Measurements from ENCODE around the gene KNDC1. TPM values are rescaled to one million over a fixed set of nuclear protein-coding genes. Genes with fewer than 3 reads are reported as not detected.
"Not testable (repeated sequence)": the region's sequence is repeated elsewhere in the genome, so short reads cannot be mapped to it uniquely, and the experiment has no call there.

KNDC1 gene, protein sequence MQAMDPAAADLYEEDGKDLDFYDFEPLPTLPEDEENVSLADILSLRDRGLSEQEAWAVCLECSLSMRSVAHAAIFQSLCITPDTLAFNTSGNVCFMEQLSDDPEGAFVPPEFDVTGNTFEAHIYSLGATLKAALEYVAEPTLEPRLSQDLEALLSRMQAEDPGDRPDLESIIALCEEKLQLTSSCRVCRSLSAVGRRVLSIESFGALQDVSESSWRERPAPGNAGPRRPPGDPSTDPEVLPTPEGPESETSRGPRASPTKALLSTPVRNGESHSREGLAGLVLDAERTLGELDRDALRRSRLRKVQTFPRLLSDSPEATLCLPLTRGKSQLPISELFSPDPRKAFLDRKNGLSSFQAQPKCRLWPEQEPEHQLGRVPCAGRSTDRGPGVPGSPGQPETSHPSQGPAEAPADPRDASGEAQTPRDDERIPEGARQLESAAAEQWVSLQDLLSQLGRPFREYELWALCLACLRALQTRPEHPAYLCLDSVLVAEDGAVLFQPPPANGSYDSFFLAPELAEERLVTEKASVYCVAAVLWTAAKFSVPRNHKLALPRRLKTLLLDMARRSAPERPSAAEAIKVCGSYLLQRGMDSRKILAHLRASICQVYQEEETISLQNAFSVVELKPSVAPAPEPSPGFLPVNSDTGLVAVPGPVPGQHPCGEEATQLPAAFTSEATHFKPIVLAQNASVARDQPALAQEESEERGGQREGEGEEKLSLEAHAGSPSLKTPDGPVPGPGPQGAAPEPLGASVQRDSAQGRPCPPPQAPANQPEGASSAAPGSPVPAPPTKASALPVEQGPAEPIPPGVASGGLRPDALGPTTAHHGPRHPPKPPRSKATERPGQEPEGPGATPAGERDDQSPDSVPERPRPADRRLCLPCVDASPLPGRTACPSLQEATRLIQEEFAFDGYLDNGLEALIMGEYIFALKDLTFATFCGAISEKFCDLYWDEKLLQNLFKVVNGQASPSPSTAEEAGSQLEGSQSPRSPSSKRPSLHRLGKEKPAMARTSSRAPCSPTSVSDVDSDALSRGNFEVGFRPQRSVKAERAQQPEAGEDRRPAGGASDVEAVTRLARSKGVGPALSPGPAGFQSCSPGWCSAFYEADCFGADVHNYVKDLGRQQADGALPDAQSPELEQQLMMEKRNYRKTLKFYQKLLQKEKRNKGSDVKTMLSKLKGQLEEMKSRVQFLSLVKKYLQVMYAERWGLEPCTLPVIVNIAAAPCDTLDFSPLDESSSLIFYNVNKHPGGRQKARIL (N-terminal part only)
- total RNA-seq: 0.25 TPM in 1 of 2 replicates, not detected in the other

DNA sequence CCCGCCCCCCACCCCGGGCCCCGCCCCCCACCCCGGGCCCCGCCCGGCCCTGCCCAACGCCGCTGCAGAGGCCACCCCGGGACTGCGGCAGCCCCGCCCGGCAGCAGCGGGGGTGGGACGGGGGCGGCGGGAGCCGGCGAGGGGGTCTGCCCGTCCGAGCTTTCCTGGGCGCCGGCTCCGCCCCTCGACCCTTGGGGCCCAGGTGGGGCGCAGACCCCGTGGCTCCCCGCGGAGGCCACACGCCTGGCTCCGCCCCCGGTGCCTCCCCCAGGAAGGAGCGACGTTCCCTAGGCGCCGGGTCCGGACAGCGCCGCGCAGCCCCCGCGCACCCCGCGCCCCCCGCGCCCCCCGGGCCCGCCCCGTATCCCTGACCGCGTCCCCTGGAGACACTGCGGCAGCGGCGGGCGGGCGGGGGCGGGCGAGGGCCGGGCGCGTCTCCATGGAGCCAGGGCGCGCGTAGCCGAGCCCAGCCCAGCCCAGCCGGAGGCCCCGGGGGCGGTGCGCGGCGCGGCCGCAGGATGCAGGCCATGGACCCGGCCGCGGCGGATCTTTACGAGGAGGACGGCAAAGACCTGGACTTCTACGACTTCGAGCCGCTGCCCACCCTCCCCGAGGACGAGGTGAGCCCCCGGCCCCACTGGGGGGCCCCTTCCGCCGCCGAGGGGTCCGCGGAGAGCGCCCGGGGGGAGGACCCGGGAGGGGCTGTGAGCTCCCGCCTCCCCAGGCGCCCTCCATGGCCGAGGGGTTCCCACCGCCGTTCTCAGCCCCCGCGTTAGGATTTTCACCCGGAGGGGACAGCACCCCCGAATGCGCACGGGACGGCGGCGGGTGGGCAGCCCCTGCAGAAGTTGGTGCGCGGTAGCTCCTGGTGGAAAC is at the start of gene KNDC1:
TSS of gene KNDC1 (plus strand) at position 270 of the 876 bp plus-strand sequence. CDS start at position 519, 249 bp downstream.
- DNase-seq (ENCODE audit: low read depth): no peak

DNA sequence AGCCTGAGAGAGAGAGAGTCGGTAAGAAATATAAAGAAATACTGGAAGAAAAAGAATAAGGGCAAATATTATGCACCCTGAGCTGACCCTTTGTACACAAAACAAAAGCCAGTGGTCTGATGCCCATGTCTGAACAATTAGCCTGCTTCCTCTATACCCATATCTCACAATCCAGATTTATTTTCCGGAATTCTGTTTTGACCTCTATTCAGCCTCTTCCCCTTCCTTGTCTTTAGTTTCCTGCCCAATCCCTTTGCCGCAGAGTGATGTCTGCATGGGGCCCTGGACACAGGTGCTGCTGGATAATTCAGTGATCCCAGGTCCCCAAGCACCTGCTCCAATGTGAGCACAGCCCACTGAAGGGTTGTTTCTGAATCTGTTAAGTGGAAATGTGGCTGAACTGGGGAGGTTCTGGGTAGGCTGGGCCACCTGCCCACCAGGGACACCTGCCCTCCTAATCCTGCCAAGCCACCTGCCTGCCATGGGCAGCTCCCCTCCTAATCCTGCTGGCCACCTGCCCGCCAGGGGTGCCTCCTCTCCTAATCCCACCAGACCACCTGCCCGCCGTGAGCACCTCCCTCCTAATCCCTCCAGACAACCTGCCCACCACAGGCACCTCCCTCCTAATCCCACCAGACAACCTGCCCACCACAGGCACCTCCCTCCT is 49.3 kb upstream of the KNDC1 start:
- no peak for DNase-seq (ENCODE audit: low read depth)

DNA sequence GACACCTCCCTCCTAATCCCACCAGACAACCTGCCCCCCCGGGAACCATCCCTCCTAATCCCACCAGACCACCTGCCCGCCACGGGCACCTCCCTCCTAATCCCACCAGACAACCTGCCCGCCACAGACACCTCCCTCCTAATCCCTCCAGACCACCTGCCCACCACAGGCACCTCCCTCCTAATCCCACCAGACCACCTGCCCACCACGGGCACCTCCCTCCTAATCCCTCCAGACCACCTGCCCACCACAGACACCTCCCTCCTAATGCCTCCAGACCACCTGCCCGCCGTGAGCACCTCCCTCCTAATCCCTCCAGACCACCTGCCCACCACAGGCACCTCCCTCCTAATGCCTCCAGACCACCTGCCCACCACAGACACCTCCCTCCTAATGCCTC is 48.4 kb upstream of the KNDC1 start:
- DNase-seq (ENCODE audit: low read depth): not testable (repeated sequence)

- DNase-seq (ENCODE audit: low read depth): no peak
Observed at GRCh38 chr10:133113146-133113830, 46.7 kb upstream of the KNDC1 start.

GRCh38 chr10:133113847-133114246 is 46.2 kb upstream of the KNDC1 start:
- no peak for DNase-seq (ENCODE audit: low read depth)

- DNase-seq (ENCODE audit: low read depth): no peak
Observed at GRCh38 chr10:133114251-133114650, 45.8 kb upstream of the KNDC1 start.

GRCh38 chr10:133114726-133115452 is 45.1 kb upstream of the KNDC1 start:
- DNase-seq (ENCODE audit: low read depth): no peak

DNA sequence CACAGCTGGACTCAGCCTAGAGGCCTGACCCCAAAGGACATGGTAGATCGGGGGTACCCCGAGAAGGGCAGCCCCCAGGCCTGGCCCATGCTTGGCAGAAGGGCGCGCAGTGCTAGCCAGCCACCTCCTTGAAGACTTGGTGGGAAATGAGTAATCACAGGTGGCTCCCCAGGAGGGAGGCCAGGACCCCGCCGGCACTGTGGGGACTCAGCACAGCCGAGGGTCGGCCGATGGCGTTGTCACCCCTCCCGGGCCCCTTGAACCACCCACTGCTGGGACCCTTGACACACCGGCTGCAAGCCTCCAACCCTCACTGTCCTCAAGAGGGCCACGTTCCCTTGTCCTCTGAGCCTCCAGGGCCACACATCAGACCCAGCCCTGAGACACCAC is 44.6 kb upstream of the KNDC1 start:
- no peak for DNase-seq (ENCODE audit: low read depth)

GRCh38 chr10:133115976-133116375 is 44.0 kb upstream of the KNDC1 start:
- DNase-seq (ENCODE audit: low read depth): no peak

DNA sequence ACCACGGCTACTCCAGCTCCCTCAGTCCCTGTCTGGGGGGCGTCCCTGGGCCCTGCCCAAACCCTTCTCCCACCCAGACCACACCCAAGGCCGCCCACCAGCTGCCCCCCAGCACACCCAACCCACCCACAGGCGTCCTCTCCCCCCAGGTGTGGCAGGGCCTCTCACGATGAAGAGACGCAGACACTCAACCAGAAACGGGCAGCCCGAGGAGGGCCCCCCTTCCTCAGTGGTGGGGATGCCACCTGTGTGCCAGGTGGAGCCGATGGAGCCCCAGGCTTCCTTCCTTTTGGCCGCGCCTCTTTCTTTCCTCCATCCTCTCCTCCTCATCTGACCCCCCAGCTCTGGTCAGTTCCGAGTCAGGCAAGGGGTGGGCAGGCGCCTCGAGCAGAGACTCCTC is 43.6 kb upstream of the KNDC1 start:
- DNase-seq (ENCODE audit: low read depth): no peak

- DNase-seq (ENCODE audit: low read depth): no peak
Observed at GRCh38 chr10:133117036-133117687, 42.9 kb upstream of the KNDC1 start.

DNA sequence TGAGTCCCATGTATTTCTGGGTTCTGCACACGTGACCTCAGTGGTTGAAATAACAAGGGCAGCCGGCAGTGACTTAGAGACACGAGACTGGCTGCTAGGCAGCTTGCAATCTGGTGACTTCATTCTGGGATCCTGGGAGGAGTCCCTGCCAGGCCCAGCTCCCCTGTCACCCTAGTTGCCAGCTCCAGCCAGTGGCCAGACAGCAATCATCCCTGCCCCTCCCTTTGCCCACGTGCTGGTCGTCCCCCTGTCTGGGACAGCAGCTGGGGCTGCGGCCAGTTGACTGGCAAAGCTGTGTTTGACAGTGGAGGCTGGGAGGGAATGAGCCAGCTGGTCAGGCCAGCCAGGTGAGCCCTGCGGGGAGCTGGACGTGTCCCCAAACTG is 42.3 kb upstream of the KNDC1 start:
- no peak for DNase-seq (ENCODE audit: low read depth)

- no peak for DNase-seq (ENCODE audit: low read depth)
Observed at GRCh38 chr10:133121479-133121878, 38.5 kb upstream of the KNDC1 start.

DNA sequence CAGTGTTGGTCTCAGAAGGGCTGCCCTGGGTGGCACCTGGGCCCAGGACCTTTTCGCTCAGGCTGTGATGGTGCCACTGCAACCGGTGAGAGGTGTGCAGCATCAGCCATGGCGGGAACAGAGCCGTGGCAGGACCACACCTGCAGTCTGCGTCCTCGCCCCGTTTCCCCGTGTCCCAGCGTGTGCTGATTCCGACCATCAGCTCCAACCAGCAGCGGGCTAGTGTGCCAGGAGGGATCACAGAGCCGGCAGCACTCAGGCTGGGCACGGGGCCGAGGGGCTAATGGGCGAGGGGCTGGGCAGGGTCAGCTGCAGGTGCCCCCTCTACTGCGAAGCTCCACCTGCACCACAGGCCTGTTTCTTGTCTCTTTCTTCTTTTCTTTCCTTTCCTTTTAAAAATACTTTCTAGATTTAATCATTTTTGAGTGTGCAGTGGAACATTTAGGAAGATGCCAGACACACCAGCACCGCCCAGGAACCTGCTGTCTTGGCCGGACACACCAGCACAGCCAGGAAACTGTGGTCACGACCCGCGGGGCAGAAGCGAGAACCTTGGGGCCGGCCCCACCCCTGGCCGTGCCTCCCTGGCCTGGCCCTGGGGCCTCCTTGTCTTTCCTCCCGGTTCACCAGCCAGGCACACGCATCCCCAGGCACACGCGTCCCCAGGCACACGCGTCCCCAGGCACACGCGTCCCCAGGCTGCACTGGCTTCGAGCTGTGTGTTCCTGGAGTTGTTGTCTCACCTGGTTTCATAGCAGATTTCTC is 37.7 kb upstream of the KNDC1 start:
- DNase-seq (ENCODE audit: low read depth): no peak

GRCh38 chr10:133123050-133123745 is 36.8 kb upstream of the KNDC1 start:
- DNase-seq (ENCODE audit: low read depth): no peak

DNA sequence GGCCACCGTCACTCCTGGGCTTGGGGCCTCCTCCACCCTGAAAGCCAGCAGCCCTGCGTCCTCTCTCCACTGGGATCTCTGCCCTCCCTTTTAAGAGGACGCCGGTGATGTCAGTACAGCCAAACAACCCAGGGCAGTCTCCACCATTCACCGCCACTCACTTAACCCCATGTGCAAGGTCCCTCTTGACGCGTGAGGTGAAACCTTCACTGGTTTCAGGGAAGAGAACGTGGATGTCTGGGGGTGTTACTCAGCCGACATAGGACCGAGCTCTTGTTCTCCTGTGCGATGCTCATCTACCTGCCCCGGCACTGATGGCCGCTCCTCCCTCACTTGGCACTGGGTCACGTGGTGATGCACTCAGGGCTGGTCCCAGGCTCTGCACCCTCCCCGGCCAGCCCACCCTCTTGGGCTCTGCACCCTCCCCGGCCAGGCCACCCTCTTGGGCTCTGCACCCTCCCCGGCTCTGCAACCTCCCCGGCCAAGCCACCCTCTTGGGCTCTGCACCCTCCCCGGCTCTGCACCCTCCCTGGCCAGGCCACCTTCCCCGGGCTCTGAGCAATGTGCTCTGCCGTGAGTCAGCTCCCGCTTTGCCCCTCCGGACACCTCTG is 36.2 kb upstream of the KNDC1 start:
- DNase-seq (ENCODE audit: low read depth): no peak
